ENCODE results near the gene PIEZO2. TPM values are rescaled to one million over a fixed set of nuclear protein-coding genes. Genes with fewer than 3 reads are reported as not detected.
"Not testable (repeated sequence)": the region's sequence is repeated elsewhere in the genome, so short reads cannot be mapped to it uniquely, and the experiment has no call there.

Gene PIEZO2
- total RNA-seq, 1 experiment from 2014 or later, result 1.8 TPM

DNA sequence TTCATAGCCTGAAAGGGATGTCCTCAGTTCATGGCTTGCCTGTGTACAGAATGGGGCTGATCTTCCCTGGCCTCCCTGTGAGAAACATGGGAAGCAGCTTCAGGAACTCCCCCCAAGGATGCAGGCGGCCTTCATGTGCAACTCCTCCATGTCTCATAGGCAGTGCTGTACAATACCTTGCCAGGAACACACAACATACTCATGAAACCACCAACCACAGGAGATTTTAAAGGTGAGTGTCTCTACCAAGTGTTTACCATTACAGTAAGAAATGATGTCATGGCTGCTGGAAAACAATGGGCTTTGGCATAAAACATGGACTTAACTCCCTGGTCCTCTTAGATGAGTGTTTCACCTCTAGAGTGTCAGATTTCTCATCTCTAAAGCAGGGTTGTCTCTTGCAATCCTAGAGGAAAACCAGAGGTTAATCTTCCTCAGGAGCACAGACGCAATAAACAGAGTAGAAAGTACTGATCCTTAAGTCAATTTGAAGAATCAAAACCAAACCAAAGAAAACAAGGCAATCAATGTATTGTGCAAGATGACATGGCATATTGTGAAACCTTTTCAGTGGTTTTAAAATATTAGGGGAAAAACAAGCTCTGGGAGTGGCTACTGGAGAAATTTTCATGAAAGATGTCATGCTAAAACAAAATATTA lies 528.6 kb downstream of the PIEZO2 start:
- DNase-seq (ENCODE audit: low spot score), result not testable (repeated sequence)
